Activated T-helper 17 cell treated with anti-CD3 and anti-CD28 coated beads, Interleukin-2, amount 50 U/mL, for 72 hours (primary cell): ENCODE measurements around the gene RAB8B. TPM values are rescaled to one million over a fixed set of nuclear protein-coding genes. Genes with fewer than 3 reads are reported as not detected.
"Not testable (repeated sequence)": the region's sequence is repeated elsewhere in the genome, so short reads cannot be mapped to it uniquely, and the experiment has no call there.

Experiments
- ATAC-seq: fragments of 150-1000 bp; cut with Tn5 transposase; replicated peaks from 2 replicates; pipeline ENCODE4 v1.10.0; 2021; ENCODE audit warnings: mild to moderate bottlenecking, moderate library complexity
- H3K27ac Mint-ChIP-seq: one replicate; pipeline ENCODE4 v1.8.0; 2022; ENCODE audit warnings: mixed read lengths
- H3K27me3 Mint-ChIP-seq: one replicate; pipeline ENCODE4 v1.8.0; 2022; ENCODE audit warnings: mixed read lengths
- H3K36me3 Mint-ChIP-seq: one replicate; pipeline ENCODE4 v1.8.0; 2022; ENCODE audit warnings: low read depth, mild to moderate bottlenecking, mixed read lengths
- H3K4me1 Mint-ChIP-seq: one replicate; pipeline ENCODE4 v1.8.0; 2022; ENCODE audit warnings: mixed read lengths
- H3K4me3 Mint-ChIP-seq: one replicate; pipeline ENCODE4 v1.8.0; 2022; ENCODE audit warnings: mild to moderate bottlenecking, mixed read lengths
- H3K9me3 Mint-ChIP-seq: one replicate; pipeline ENCODE4 v1.8.0; 2022; ENCODE audit warnings: mixed read lengths
- total RNA-seq, 2 donors: library from RNA; stranded (reverse); gene quantifications; one replicate each; pipeline ENCODE4 v1.2.3, GENCODE V29; 2022

Gene RAB8B
- total RNA-seq, 2 donors from 2014 or later, result 68.1 to 185 TPM

DNA sequence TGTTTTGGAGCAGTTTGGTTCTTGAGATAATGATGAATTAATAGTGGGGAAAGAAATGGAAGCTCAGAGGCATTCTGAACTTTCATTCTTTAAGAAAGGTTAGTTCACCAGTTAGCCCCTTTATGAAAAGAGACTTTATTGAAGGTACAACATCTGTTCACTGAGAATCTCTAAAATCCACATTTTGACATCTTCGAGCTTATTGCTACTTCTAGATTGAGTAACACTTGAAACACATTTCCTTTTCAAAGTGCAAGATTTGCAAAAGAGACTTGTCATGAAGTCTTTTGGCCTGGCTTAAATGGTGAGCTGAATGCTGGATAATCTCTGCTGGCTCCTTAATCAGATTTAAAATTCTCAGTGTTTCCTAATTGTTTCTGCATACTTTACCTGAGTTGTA lies 42.3 kb downstream of the RAB8B start:
- Mint-ChIP-seq H3K4me3 (peak overlapping the region; percentile 65), H3K4me1 (peaks cover 50% of the 10 kb centered on the region), H3K36me3 (peaks cover 68% of the 10 kb centered on the region)

DNA sequence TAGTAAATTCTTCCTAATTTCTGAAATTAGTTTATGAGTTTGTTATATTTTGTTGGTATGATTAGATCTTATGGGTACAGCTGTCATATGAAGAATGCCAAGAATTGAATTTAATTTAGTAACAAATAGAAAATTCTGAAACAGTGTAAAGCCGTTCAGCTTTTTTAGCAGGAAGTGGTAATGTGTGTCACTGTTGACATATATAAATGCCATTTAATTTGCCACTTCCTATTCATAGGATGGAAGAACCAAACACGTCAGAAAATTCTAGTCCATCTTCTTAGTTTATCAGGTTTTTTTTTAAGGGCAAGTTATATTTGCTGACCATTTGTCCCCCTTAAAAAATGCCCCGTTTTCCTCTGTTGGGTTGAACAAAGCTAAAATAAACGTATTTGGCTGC lies 43.0 kb downstream of the RAB8B start:
- peak overlapping the region; percentile 73 for H3K27ac Mint-ChIP-seq

More for the DNA sequence above, 42.3 kb downstream of the RAB8B start:
- H3K9me3 Mint-ChIP-seq, result no peaks in the 10 kb centered on the region
- H3K27me3 Mint-ChIP-seq, result no peaks in the 10 kb centered on the region
- H3K27ac Mint-ChIP-seq, result peak overlapping the region; percentile 73
- ATAC-seq, result peak; percentile 56

DNA sequence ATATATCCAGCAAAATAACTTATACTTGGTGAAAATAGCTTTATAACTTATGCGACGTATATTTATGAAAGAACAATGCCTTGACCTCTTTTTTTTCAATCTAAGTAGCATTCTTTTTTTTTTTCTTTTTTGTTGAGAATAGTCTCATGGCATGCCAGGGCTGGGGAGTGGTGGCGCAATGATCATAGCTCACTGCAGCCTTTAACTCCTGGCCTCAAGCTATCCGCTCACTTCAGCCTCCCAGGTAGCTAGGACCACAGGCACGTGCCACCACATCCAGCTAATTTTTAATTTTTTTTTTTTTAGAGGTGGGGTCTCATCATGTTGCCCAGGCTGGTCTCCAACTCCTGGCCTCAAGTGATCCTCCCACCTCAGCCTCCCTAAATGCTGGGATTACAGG lies 43.5 kb downstream of the RAB8B start:
- H3K4me3 Mint-ChIP-seq, result peak overlapping the region; percentile 58
- no peaks in the 10 kb centered on the region for H3K27me3 Mint-ChIP-seq
- peaks cover 67% of the 10 kb centered on the region for H3K36me3 Mint-ChIP-seq
- no peaks in the 10 kb centered on the region for H3K9me3 Mint-ChIP-seq
- peaks cover 53% of the 10 kb centered on the region for H3K4me1 Mint-ChIP-seq
- no peak for ATAC-seq
- peak overlapping the region; percentile 61 for H3K27ac Mint-ChIP-seq

More for the DNA sequence above, 43.0 kb downstream of the RAB8B start:
- H3K27me3 Mint-ChIP-seq, result no peaks in the 10 kb centered on the region
- peaks cover 53% of the 10 kb centered on the region for H3K4me1 Mint-ChIP-seq
- peak; percentile 49 for ATAC-seq
- H3K9me3 Mint-ChIP-seq, result no peaks in the 10 kb centered on the region
- H3K36me3 Mint-ChIP-seq, result peaks cover 68% of the 10 kb centered on the region
- H3K4me3 Mint-ChIP-seq, result peak overlapping the region; percentile 65

DNA sequence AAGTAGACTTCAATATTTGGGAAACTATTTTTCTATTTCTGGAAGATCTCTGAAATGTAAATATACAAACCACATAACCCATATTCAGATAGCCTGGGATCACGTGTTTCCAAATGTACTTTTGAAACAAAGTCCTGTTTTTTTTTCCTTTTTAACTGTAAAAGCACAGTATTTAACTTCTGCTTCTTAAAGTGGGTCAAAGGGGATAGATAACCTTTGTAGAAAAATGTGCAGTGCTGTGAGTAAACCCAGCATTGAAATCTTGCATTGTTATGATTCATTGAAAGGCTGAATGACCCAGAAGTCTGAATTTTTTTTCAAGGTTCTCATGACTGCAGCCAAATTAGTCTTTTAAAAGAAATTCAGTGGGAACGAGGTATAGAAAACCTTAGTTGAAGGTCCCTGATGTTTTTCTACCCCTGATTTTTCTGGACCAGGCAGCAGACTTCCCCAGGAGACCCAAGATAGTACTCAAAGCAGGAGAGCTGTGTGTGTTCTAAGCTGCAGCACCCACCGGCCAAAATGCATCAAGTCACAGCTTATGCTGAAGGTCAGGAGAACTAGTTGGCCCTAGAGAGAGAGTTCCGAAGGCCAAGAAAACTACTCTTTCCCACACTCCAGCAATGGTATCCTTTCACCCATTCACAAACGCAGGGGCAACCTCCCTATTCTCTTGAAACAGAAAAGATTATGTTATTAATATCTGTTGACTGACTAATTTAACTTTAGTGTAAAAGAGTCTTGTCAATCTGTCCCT lies 44.4 kb downstream of the RAB8B start:
- H3K4me3 Mint-ChIP-seq, result peak overlapping the region; percentile 58
- ATAC-seq, result peak; percentile 59
- no peaks in the 10 kb centered on the region for H3K27me3 Mint-ChIP-seq
- peaks cover 60% of the 10 kb centered on the region for H3K36me3 Mint-ChIP-seq
- H3K4me1 Mint-ChIP-seq, result peaks cover 52% of the 10 kb centered on the region
- no peaks in the 10 kb centered on the region for H3K9me3 Mint-ChIP-seq
- H3K27ac Mint-ChIP-seq, result peak overlapping the region; percentile 61

DNA sequence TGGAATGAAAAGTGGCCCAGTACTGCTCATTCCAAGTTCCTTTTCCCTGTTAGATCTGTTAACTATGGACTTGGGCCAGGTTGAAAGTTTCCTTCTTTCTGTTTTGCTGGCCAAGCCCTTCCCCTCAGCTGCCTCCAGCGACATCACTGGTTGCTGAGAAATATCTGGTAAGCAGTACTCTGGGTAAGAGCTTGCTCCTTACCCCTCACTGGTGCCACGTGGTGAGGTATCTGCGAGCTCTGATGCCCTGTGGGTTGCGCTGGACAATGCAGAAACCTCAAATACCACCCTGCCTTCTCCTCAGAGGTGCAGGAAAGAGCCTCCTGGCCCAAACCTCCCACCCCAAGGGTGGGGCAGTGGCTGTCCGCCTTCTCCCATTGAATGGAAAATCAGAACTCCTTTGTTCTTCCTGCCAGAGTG lies 45.1 kb downstream of the RAB8B start:
- peaks cover 59% of the 10 kb centered on the region for H3K36me3 Mint-ChIP-seq
- H3K27me3 Mint-ChIP-seq, result no peaks in the 10 kb centered on the region
- peaks cover 51% of the 10 kb centered on the region for H3K4me1 Mint-ChIP-seq
- ATAC-seq, result no peak
- peak overlapping the region; percentile 61 for H3K27ac Mint-ChIP-seq
- peak overlapping the region; percentile 58 for H3K4me3 Mint-ChIP-seq
- H3K9me3 Mint-ChIP-seq, result no peaks in the 10 kb centered on the region

DNA sequence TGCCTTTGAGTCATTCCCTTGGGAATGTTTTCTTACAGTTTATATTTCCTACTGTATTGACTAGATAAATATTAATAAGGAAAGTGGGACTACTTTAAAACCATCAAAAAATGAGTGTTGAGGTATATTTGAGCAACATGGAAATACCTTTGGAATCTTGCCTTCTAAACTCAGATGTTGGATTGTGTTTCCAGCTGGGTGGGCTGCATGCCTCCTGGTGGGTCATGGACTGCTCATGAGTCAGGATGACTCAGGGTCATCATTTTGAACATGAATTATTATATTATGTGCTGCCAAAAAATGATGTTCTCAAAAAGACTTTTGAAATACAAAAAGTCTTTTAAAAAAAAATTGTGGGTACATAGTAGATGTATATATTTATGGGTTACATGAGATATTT lies 46.9 kb downstream of the RAB8B start:
- Mint-ChIP-seq H3K27me3 (no peaks in the 10 kb centered on the region), H3K4me3 (no peak overlapping the region), H3K9me3 (no peaks in the 10 kb centered on the region), H3K36me3 (peaks cover 71% of the 10 kb centered on the region), H3K4me1 (peaks cover 58% of the 10 kb centered on the region), H3K27ac (no peak overlapping the region)
- ATAC-seq, result no peak

DNA sequence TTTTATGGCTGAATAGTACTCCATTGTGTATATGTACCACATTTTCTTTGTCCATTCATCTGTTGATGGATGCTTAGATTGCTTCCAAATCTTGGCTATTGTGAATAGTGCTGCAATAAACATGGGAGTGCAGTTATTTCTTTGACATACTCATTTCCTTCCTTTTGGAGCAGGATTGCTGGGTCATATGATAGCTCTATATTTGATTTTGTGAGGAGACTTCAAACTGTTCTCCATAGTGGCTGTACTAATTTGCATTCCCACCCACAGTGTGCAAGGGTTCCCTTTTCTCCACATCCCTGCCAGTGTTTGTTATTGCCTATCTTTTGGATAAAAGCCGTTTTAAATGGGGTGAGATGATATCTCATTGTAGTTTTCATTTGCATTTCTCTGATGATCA lies 47.7 kb downstream of the RAB8B start:
- Mint-ChIP-seq H3K36me3 (peaks cover 79% of the 10 kb centered on the region), H3K4me3 (peak overlapping the region; percentile 11), H3K4me1 (peaks cover 50% of the 10 kb centered on the region)
- H3K27me3 Mint-ChIP-seq, H3K27ac Mint-ChIP-seq, ATAC-seq, H3K9me3 Mint-ChIP-seq: not testable (repeated sequence)

DNA sequence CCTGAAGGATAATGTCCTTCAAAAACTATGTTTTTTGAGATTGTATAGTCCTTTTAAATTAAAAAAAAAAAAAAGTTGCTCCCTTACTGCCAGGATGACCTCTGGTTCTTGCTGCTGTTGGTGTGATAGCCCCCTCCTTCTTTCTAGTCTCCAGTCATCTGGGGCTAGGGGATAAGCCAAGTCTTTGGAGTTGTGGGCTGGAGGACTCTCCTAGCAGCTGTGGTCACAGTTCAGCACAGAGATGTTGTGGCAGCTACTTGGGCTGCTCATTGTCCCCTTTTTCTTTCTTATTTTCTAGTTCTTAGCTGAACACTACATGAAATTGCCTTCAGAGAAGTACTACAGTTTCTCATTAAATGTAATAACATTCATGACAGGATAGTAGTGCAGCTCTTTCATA lies 48.8 kb downstream of the RAB8B start:
- H3K4me3 Mint-ChIP-seq, result peak overlapping the region; percentile 11
- H3K4me1 Mint-ChIP-seq, result peaks cover 54% of the 10 kb centered on the region
- H3K36me3 Mint-ChIP-seq, result peaks cover 85% of the 10 kb centered on the region
- no peaks in the 10 kb centered on the region for H3K9me3 Mint-ChIP-seq
- H3K27ac Mint-ChIP-seq, result peak overlapping the region; percentile 63
- no peaks in the 10 kb centered on the region for H3K27me3 Mint-ChIP-seq
- peak; percentile 30 for ATAC-seq

DNA sequence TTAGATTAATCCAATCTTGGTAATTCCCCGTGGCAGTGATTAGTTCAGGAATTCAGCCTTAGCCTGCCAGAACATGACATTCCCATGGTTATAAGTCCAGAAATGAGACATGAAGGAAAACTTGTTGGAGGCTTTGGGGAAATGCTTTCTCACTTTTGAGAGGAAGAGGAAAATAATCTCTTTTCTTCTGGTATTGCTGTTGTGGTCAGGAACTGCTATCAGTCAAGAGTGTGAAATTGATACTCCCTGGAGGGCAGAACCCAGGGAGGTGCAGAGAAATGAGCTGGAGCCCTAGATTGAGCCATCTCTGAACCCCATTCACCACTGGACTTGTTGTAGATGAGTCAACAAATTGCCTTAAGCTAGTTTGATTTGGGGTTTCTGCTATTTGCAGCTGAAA lies 49.4 kb downstream of the RAB8B start:
- peak overlapping the region; percentile 63 for H3K27ac Mint-ChIP-seq
- H3K9me3 Mint-ChIP-seq, result no peaks in the 10 kb centered on the region
- H3K4me1 Mint-ChIP-seq, result peaks cover 60% of the 10 kb centered on the region
- no peaks in the 10 kb centered on the region for H3K27me3 Mint-ChIP-seq
- peak; percentile 96 for ATAC-seq
- no peak overlapping the region for H3K4me3 Mint-ChIP-seq
- H3K36me3 Mint-ChIP-seq, result peaks cover 85% of the 10 kb centered on the region

DNA sequence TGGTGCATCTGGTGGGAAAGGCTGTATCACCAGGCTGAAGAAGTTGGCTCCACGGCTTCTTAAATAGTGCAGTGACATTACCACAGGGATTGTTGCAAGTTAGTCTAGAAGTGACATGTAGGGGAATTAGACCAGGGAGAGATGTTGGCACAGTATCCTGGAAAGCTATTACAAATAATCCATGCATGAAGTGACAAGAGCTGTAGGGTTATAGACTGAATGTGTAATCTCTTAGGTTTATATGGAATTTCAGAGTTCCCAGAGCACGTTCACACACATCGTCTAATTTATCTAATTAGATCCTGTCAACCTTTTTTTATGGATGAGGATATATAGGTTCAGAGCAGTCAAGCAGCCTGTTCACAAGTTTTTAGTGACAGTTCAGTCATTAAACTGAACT lies 50.7 kb downstream of the RAB8B start:
- no peak overlapping the region for H3K27ac Mint-ChIP-seq
- H3K36me3 Mint-ChIP-seq, result peaks cover 85% of the 10 kb centered on the region
- peaks cover 57% of the 10 kb centered on the region for H3K4me1 Mint-ChIP-seq
- no peaks in the 10 kb centered on the region for H3K9me3 Mint-ChIP-seq
- no peaks in the 10 kb centered on the region for H3K27me3 Mint-ChIP-seq
- no peak for ATAC-seq
- no peak overlapping the region for H3K4me3 Mint-ChIP-seq

DNA sequence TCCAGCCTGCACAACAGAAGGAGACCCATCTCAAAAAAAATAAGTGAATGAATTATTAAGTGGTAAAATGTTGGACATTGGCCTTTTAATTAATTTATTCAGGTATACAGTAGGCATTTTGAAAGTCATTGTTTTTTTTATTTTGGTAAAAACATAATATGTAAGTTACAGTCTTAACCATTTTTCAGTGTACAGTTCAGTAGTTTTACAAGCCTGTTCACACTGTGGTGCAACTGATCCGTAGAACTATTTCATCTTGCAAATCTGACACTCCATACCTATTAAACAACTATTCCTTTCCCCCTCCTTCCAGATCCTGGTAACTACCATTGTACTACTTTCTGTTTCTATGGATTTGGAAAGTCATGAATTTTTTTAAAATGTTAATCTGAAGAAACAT lies 51.9 kb downstream of the RAB8B start:
- no peak overlapping the region for H3K4me3 Mint-ChIP-seq
- peaks cover 50% of the 10 kb centered on the region for H3K4me1 Mint-ChIP-seq
- H3K27me3 Mint-ChIP-seq, result no peaks in the 10 kb centered on the region
- peaks cover 87% of the 10 kb centered on the region for H3K36me3 Mint-ChIP-seq
- ATAC-seq, result no peak
- H3K27ac Mint-ChIP-seq, result no peak overlapping the region
- no peaks in the 10 kb centered on the region for H3K9me3 Mint-ChIP-seq

DNA sequence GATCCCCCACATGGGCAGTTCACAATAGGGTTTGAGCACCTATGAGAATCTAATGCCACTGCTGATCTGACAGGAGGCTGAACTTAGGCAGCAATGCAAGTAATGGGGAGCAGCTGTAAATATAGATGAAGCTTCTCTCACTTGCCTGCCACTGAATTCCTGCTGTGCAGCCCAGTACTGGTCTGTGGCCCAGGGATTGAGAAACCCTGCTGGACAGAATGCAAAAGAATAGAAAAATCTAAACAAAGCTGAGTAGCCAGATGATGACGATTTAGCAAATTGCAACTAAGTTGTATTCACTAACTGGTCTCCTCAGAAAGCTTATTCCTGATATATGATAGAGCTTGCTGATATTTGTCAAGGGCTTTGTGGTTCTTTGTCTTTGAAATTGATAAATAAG lies 53.7 kb downstream of the RAB8B start:
- H3K9me3 Mint-ChIP-seq, result no peaks in the 10 kb centered on the region
- H3K27me3 Mint-ChIP-seq, result no peaks in the 10 kb centered on the region
- no peak overlapping the region for H3K27ac Mint-ChIP-seq
- peaks cover 89% of the 10 kb centered on the region for H3K36me3 Mint-ChIP-seq
- H3K4me1 Mint-ChIP-seq, result peaks cover 43% of the 10 kb centered on the region
- no peak for ATAC-seq
- no peak overlapping the region for H3K4me3 Mint-ChIP-seq

DNA sequence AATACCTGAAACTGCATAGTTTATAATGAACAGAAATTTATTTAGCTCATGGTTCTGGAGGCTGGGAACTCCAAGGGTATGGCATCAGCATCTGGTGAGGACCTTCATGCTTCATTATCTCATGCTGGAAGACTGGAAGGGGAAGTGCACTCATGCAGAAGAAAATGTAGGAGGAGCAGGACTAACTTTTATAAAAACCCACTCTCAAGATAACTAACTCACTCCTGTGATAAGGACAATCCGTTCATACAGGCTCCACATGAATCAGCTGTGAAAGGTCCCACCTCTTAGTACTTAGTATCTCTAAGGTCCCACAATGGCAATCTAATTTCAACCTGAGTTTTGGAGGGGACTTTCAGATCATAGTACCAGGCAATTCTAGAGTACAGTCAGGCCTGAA lies 54.4 kb downstream of the RAB8B start:
- H3K4me3 Mint-ChIP-seq, result peak overlapping the region; percentile 52
- no peaks in the 10 kb centered on the region for H3K9me3 Mint-ChIP-seq
- peak overlapping the region; percentile 70 for H3K27ac Mint-ChIP-seq
- H3K27me3 Mint-ChIP-seq, result no peaks in the 10 kb centered on the region
- peaks cover 95% of the 10 kb centered on the region for H3K36me3 Mint-ChIP-seq
- peaks cover 40% of the 10 kb centered on the region for H3K4me1 Mint-ChIP-seq
- ATAC-seq, result peak; percentile 57

DNA sequence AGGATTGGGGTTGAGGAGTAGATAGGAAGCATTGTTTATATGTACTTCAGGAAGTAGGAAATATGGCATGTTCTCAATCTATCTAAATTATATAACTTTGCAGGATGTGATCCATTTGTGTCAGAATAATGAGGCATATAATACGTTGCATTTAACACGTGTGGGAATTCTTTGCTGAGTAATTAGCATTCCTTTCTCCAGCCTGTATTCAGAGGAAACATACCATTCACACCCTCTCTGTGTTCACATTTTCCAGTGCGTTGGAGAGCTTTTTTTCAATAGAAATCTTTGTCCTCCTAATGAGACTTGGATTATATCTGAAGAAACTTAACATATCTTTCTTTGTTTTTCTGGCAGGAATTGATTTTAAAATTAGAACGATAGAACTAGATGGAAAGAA lies 55.0 kb downstream of the RAB8B start:
- peak overlapping the region; percentile 52 for H3K4me3 Mint-ChIP-seq
- peaks cover 98% of the 10 kb centered on the region for H3K36me3 Mint-ChIP-seq
- no peak for ATAC-seq
- H3K4me1 Mint-ChIP-seq, result peaks cover 40% of the 10 kb centered on the region
- H3K27me3 Mint-ChIP-seq, result no peaks in the 10 kb centered on the region
- H3K9me3 Mint-ChIP-seq, result no peaks in the 10 kb centered on the region
- peak overlapping the region; percentile 70 for H3K27ac Mint-ChIP-seq

DNA sequence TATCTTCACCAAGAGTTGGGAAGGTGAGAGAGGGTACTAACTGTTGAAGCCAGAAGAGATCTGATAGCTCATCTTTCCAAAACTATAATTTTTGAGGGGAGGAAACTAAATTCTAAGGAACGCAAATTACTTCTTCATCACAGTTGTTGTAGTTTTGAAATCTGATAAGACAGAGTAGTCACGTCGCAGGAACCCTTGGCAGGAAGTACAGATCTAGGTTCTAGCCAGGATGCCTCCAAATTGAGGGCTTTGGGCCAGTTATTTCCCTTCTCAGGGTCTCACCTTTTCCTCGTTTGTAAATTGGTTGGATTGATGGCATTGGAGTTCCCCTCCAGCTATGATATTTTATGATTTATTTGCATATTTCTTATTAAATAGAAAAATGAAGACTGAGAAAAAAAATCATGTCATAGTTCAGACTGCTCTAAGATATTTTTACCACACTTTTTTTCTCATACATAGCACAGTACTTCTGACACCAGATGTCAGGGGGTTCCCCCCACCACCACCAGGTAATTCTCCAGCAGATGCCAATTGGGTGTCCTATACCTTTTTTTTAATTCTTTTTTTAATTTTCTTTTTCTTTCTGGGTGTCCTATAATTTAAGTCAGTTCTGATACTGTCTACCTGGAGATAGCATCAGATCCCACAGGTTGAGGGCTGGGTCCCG lies 55.7 kb downstream of the RAB8B start:
- no peaks in the 10 kb centered on the region for H3K27me3 Mint-ChIP-seq
- peak overlapping the region; percentile 52 for H3K4me3 Mint-ChIP-seq
- H3K4me1 Mint-ChIP-seq, result peaks cover 34% of the 10 kb centered on the region
- peak overlapping the region; percentile 70 for H3K27ac Mint-ChIP-seq
- peak; percentile 58 for ATAC-seq
- peaks cover 98% of the 10 kb centered on the region for H3K36me3 Mint-ChIP-seq
- no peaks in the 10 kb centered on the region for H3K9me3 Mint-ChIP-seq
